ENCODE data around the gene SMC3.
A peak's percentile ranks its signal among the peaks of the same experiment; 100 is the strongest.

Gene SMC3

GRCh38 chr10:110651044-110651958 is 83.8 kb downstream of the SMC3 start:
- TF ChIP-seq TCF4 (CRISPR knock-in tag; IDR thresholded peaks at IDR 0.05; ENCODE audit: borderline replicate concordance) (no peak), RARB (CRISPR knock-in tag; IDR thresholded peaks at IDR 0.05) (no peak), CREB5 (CRISPR knock-in tag; IDR thresholded peaks at IDR 0.05; ENCODE audit: low read depth) (no peak), PPARA (CRISPR knock-in tag; IDR thresholded peaks at IDR 0.05; ENCODE audit: borderline replicate concordance) (no peak), POU6F1 (CRISPR knock-in tag; IDR thresholded peaks at IDR 0.05; ENCODE audit: borderline replicate concordance, low read depth) (no peak), ZFP30 (CRISPR knock-in tag; IDR thresholded peaks at IDR 0.05) (no peak), ZC3H10 (CRISPR knock-in tag; IDR thresholded peaks at IDR 0.05) (no peak), PATZ1 (CRISPR knock-in tag; IDR thresholded peaks at IDR 0.05; ENCODE audit: borderline replicate concordance) (no peak), ARNTL (CRISPR knock-in tag; IDR thresholded peaks at IDR 0.05; ENCODE audit: borderline replicate concordance, low read depth) (no peak), ISL1 (CRISPR knock-in tag; IDR thresholded peaks at IDR 0.05) (no peak), ZNF8 (CRISPR knock-in tag; IDR thresholded peaks at IDR 0.05) (no peak), TSHZ2 (CRISPR knock-in tag; IDR thresholded peaks at IDR 0.05) (no peak), BACH2 (CRISPR knock-in tag; IDR thresholded peaks at IDR 0.05; ENCODE audit: borderline replicate concordance) (no peak), GLIS3 (CRISPR knock-in tag; IDR thresholded peaks at IDR 0.05) (no peak)
- TF ChIP-seq, protein P1, sequence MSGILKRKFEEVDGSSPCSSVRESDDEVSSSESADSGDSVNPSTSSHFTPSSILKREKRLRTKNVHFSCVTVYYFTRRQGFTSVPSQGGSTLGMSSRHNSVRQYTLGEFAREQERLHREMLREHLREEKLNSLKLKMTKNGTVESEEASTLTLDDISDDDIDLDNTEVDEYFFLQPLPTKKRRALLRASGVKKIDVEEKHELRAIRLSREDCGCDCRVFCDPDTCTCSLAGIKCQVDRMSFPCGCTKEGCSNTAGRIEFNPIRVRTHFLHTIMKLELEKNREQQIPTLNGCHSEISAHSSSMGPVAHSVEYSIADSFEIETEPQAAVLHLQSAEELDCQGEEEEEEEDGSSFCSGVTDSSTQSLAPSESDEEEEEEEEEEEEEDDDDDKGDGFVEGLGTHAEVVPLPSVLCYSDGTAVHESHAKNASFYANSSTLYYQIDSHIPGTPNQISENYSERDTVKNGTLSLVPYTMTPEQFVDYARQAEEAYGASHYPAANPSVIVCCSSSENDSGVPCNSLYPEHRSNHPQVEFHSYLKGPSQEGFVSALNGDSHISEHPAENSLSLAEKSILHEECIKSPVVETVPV (CRISPR knock-in tag; IDR thresholded peaks at IDR 0.05) = no peak

GRCh38 chr10:110652475-110653118 is 85.1 kb downstream of the SMC3 start:
- ATAC-seq = no peak
- TF ChIP-seq ZFP30 (CRISPR knock-in tag; IDR thresholded peaks at IDR 0.05) (no peak), ESRRG (CRISPR knock-in tag; IDR thresholded peaks at IDR 0.05) (no peak), TOX (CRISPR knock-in tag; IDR thresholded peaks at IDR 0.05; ENCODE audit: borderline replicate concordance) (no peak), SNAI2 (CRISPR knock-in tag; IDR thresholded peaks at IDR 0.05) (no peak), PPARA (CRISPR knock-in tag; IDR thresholded peaks at IDR 0.05; ENCODE audit: borderline replicate concordance) (no peak), ISL1 (CRISPR knock-in tag; IDR thresholded peaks at IDR 0.05) (no peak), OSR1 (CRISPR knock-in tag; IDR thresholded peaks at IDR 0.05) (no peak), ZNF70 (CRISPR knock-in tag; IDR thresholded peaks at IDR 0.05) (no peak), RARB (CRISPR knock-in tag; IDR thresholded peaks at IDR 0.05) (no peak), ZNF8 (CRISPR knock-in tag; IDR thresholded peaks at IDR 0.05) (no peak), TSHZ2 (CRISPR knock-in tag; IDR thresholded peaks at IDR 0.05) (no peak), GLIS3 (CRISPR knock-in tag; IDR thresholded peaks at IDR 0.05) (no peak), PATZ1 (CRISPR knock-in tag; IDR thresholded peaks at IDR 0.05; ENCODE audit: borderline replicate concordance) (no peak)
- TF ChIP-seq, protein P1 (CRISPR knock-in tag; IDR thresholded peaks at IDR 0.05) = no peak

More at GRCh38 chr10:110651044-110651958, 83.8 kb downstream of the SMC3 start:
- peak; percentile 78 for ATAC-seq
